Transverse colon (tissue), 4 donors: Measurements from ENCODE around the gene HYAL2. TPM values are rescaled to one million over a fixed set of nuclear protein-coding genes. Genes with fewer than 3 reads are reported as not detected.

ENCODE experiments used
- DNase-seq: peaks from one replicate; pipeline ENCODE4 v3.0.0-alpha.2; 2019
- H3K27ac ChIP-seq, 4 donors: fragments of 200-600 bp; sonication (generic); 2 replicates each; pipeline ENCODE4 v1.5.1; 2016 to 2018; ENCODE audit warnings: inconsistent platforms in 4 of 4
- H3K27me3 ChIP-seq: fragments of 200-600 bp; sonication (generic); 2 replicates; pipeline ENCODE4 v1.5.1; 2017; ENCODE audit warnings: inconsistent platforms
- H3K36me3 ChIP-seq, 4 donors: fragments of 200-600 bp; sonication (generic); 2 replicates each; pipeline ENCODE4 v1.5.1; 2017 to 2019; ENCODE audit warnings: inconsistent platforms in 4 of 4
- H3K4me1 ChIP-seq, 4 donors: fragments of 200-600 bp; sonication (generic); 2 replicates each; pipeline ENCODE4 v1.5.1; 2017 to 2020; ENCODE audit warnings: inconsistent platforms in 4 of 4
- H3K4me3 ChIP-seq, 4 donors: fragments of 200-600 bp; sonication (generic); 1 replicate in 1 of 4; 2 replicates in 3 of 4; pipeline versions ENCODE4 v1.5.1 to v1.6.1; 2017 to 2019; ENCODE audit warnings: inconsistent platforms in 4 of 4
- H3K9me3 ChIP-seq, 2 donors: fragments of 200-600 bp; sonication (generic); 2 replicates each; pipeline ENCODE4 v1.5.1; 2017 to 2019; ENCODE audit warnings: inconsistent platforms in 2 of 2
- CTCF ChIP-seq, 5 experiments: fragments of 200-600 bp in 3 of 5; fragments of 450-650 bp in 2 of 5; sonication (generic) in 3 of 5; IDR thresholded peaks; 1 replicate in 2 of 5; 2 replicates in 3 of 5; pipeline ENCODE4 v1.5.1; 2016 to 2017; ENCODE audit warnings: antibody characterized with exemption in 5 of 5, inconsistent platforms in 3 of 5, mild to moderate bottlenecking in 2 of 5, moderate library complexity in 1 of 5
- EP300 ChIP-seq: sonication (generic); formaldehyde crosslinking; IDR thresholded peaks from one replicate; pipeline ENCODE4 v1.6.1; 2017; ENCODE audit warnings: antibody characterized with exemption, low read depth
- POLR2A ChIP-seq: fragments of 450-650 bp; IDR thresholded peaks from one replicate; pipeline ENCODE4 v1.6.1; 2016; ENCODE audit warnings: antibody characterized with exemption, mild to moderate bottlenecking, moderate library complexity
- POLR2AphosphoS5 ChIP-seq, 3 donors: sonication (generic); formaldehyde crosslinking; IDR thresholded peaks; one replicate each; pipeline ENCODE4 v1.6.1; 2016; ENCODE audit warnings: antibody characterized with exemption in 3 of 3
- WGBS, 2 donors: methylation state at CpG; one replicate each; pipeline ENCODE4 v1.1.5; 2018; ENCODE audit warnings: low coverage in 1 of 2; 5-methylcytosine and 5-hydroxymethylcytosine counted together
- in situ Hi-C, 4 donors: fragments of 200-750 bp; cut with MboI; loops; one replicate each; pipeline versions ENCODE4 v1.15.0 to v1.15.1; 2017; ENCODE audit warnings: low sequenced_read_pairs in 3 of 4, low pct_ligation_motif_present in 1 of 4, low pct_unique_long_range_greater_than_20kb in 1 of 4
- intact Hi-C: fragments of 100-400 bp; cut with DNase I; formaldehyde crosslinking; loops from one replicate; pipeline ENCODE4 v1.15.1; 2023; ENCODE audit warnings: low total_unique reads
- total RNA-seq, 4 donors: library from RNA; depleted of rRNA; stranded (reverse); fragments of >200 nt; gene quantifications; one replicate each; pipeline ENCODE4 v1.1.0, GENCODE V29; 2016

Gene HYAL2
- total RNA-seq, 4 donors from 2014 or later, result 18.7 to 51.1 (median 32.0) TPM

DNA sequence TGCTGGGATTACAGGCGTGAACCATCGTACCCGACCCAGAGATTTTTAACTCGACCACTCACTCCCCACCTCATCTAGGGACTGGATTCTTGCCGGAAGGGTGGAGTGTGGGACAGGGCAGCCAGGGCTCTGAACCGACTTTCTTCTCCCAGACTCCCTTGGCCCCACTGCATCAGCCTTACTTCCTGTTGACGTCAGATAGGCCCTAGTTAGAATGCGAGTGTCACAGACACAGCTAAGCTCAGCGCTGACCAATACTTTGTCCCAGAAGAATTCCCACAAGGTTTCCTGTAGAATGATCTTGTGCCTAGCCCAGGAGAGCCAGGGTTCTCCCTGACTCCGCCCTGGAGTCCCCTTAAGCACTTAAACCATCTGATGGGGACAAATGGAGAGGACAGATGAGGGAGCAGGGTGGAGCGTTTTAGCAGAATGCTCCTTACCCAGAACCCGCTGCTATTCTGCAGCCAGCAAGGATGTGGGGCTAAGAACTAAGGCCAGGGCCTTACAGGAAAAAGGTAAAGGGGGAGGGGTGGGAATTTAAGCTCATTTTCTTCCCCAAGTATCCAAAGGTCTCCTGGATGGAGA lies 11.3 kb upstream of the HYAL2 start:
- DNase-seq, result no peak
- H3K4me3 ChIP-seq, result no peak overlapping the region
- no peaks in the 10 kb centered on the region for H3K9me3 ChIP-seq
- in situ Hi-C loops, result no loop called here
- H3K27ac ChIP-seq, result peak overlapping the region; percentile 93 to 99 (median 98)
- no peaks in the 10 kb centered on the region for H3K27me3 ChIP-seq
- TF ChIP-seq EP300 (no peak), POLR2A (no peak), POLR2AphosphoS5 (IDR thresholded peaks at IDR 0.05) (no peak), CTCF (IDR thresholded peaks at IDR 0.05) (no peak)
- peaks cover 20 to 50% (median 44%) of the 10 kb centered on the region in 4 donors for H3K4me1 ChIP-seq
- H3K36me3 ChIP-seq, result peaks cover 0 to 22% (median 5%) of the 10 kb centered on the region in 4 donors
- intact Hi-C loops, result loop anchor here (10.0 kb wide), 1 partner anchor 1951 kb away; the partner anchor contains the start of gene GLYCTK
- WGBS, 2 donors, result 66 to 93% methylated on average over 5 to 12 of the region's 12 CpGs

DNA sequence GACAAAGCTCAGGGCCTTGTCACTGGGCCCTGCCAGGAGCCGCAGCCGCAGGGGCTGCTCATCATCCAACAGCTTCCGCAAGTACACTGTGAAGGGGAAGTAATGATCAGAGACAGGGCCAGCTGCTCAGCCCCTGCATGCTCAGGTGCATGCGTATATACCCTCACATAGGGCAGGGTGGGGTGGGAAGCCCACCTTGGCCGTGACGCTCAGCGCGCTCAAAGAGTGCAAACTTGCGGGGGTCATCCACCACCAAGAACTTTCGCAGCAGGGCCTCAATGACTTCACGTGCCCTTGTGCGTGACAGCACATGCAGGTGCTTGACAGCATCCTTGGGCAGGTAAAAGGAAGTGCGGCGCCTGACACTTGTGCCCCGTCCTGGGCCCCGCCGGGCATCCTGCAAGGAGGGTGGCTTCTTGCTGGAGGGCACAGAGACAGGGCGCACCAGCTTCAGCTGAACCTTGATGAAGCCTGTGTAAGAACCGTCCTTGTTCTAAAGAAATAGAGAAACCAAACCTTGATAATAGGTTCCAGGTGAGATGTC lies 8.9 kb upstream of the HYAL2 start:
- peaks cover 0 to 22% (median 5%) of the 10 kb centered on the region in 4 donors for H3K36me3 ChIP-seq
- intact Hi-C loops (loop anchor here (10.0 kb wide), 1 partner anchor 1953 kb away; the partner anchor contains the start of gene GLYCTK), in situ Hi-C loops (no loop called here)
- H3K27me3 ChIP-seq, result no peaks in the 10 kb centered on the region
- no peak overlapping the region for H3K27ac ChIP-seq
- H3K4me3 ChIP-seq, result no peak overlapping the region
- 96 to 100% methylated on average over 1 to 19 of the region's 19 CpGs for WGBS, 2 donors
- H3K4me1 ChIP-seq, result peaks cover 28 to 54% (median 50%) of the 10 kb centered on the region in 4 donors
- TF ChIP-seq CTCF (IDR thresholded peaks at IDR 0.05) (no peak), POLR2A (no peak), EP300 (no peak)
- DNase-seq, result no peak
- no peaks in the 10 kb centered on the region for H3K9me3 ChIP-seq

DNA sequence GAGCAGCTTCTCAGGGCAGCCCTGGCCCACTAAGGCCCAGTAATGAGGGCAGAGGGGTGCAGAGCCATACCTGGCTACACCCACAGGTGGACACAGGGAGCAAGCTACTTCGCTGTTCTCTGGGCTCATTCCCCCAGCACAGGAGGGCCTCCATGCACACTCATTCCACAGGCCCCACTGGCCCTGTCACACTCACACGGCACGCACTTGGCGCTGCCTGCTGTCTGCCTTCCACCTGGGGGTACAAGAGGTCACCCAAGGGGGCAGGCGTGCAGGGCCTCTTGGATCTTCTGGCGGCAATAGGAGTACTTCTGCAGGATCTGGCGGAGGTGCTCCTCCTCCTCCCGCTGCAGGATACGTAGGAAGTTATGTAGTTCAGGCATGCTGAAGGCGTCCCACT lies 7.8 kb upstream of the HYAL2 start:
- intact Hi-C loops (loop anchor here (10.0 kb wide), 1 partner anchor 1954 kb away; the partner anchor contains the start of gene GLYCTK), in situ Hi-C loops (no loop called here)
- H3K4me1 ChIP-seq, result peaks cover 18 to 44% (median 39%) of the 10 kb centered on the region in 4 donors
- H3K27me3 ChIP-seq, result no peaks in the 10 kb centered on the region
- no peak overlapping the region for H3K4me3 ChIP-seq
- peaks cover 0 to 22% (median 5%) of the 10 kb centered on the region in 4 donors for H3K36me3 ChIP-seq
- H3K9me3 ChIP-seq, result no peaks in the 10 kb centered on the region
- H3K27ac ChIP-seq, result no peak overlapping the region
- WGBS, 2 donors, result 93% methylated on average over 10 of the region's 10 CpGs; no CpG with 5 or more reads in 1 of the 2 donors
- TF ChIP-seq CTCF (IDR thresholded peaks at IDR 0.05) (no peak), EP300 (no peak), POLR2A (no peak), POLR2AphosphoS5 (IDR thresholded peaks at IDR 0.05) (no peak)
- DNase-seq, result no peak

DNA sequence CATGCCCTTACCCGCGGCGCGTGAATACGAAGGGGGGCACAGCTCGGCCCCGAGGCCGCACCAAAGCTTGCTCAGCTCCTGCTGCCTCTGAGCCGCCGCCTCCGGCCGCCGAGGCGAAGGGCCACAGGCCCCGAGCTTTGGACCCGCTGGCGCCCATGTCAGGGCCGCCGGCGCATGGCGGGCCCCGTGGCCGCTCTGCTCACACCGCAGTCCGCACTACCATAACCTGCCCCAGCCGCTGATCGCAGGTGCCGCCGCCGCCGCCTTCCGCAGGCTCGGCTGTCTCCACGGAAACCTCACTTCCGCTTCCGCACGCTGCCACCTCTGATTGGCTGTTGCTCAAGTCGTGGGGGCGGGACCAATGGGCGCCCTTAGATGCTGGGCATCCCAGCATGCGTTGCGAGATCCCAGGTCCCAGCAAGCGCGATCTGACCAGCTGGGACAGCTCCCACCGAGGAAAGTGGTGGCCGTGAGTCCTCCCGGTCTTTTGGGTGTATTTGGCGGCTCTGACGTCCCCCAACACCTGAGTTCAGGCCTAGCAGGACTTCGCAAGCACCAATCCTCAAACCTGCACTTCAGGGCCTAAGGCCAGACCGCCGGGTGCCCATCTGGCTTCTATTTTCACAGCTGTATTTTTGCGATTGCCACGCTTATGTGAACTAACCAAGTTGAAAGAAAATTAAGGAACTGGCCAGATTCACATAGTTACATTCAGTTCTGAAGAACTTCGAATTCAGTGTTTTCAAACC lies 5.6 kb upstream of the HYAL2 start, which contains the start of gene TUSC2:
TUSC2 (minus strand) TSS at position 281 of the 749 bp plus-strand sequence; CDS start at position 157, 124 bp downstream.
- Histone ChIP-seq H3K27ac (peak within 1 kb of the TSS; percentile 89 to 93 (median 90)), H3K27me3 (no peaks in the 10 kb centered on the region), H3K4me1 (peaks cover 8 to 32% (median 25%) of the 10 kb centered on the region in 4 donors), H3K4me3 (peak within 1 kb of the TSS; percentile 74 to 99 (median 98)), H3K36me3 (peaks cover 0 to 22% (median 5%) of the 10 kb centered on the region in 4 donors), H3K9me3 (no peaks in the 10 kb centered on the region)
- DNase-seq, result peak; percentile 99
- TF ChIP-seq EP300, result no peak
- peak; percentile 90 to 94 (median 94) for TF ChIP-seq POLR2AphosphoS5 (IDR thresholded peaks at IDR 0.05)
- TF ChIP-seq POLR2A, result peak; percentile 87
- in situ Hi-C loops, result no loop called here
- intact Hi-C loops, result no loop called here
- 0 to 2% methylated on average over 1 to 52 of the region's 55 CpGs for WGBS, 2 donors
